Panc1 (cell line): ENCODE results near the gene UTF1. TPM values are rescaled to one million over a fixed set of nuclear protein-coding genes. Genes with fewer than 3 reads are reported as not detected.

Experiments
- ATAC-seq: fragments of 200-7000 bp; cut with Tn5 transposase; 2 replicates; pipeline ENCODE4 v1.9.1; 2020; ENCODE audit warnings: mild to moderate bottlenecking, moderate library complexity
- BruUV-seq: library from RNA; stranded (reverse); fragments of 400-500 nt; replicated peaks from 2 replicates; lab custom pipeline; 2021; lab: Mats Ljungman, UMichigan
- CTCF ChIA-PET: fragments of 300-600 bp; sonication (Branson Sonifier 250); formaldehyde crosslinking; loops from one replicate; lab custom pipeline; 2022; ENCODE audit warnings: antibody characterized with exemption; lab: Charles Lee
- POLR2A ChIA-PET: fragments of 300-600 bp; sonication (Branson Sonifier 250); formaldehyde crosslinking; loops from one replicate; lab custom pipeline; 2022; ENCODE audit warnings: antibody characterized with exemption; lab: Charles Lee
- DNase-seq: peaks from one replicate; pipeline ENCODE4 v3.0.0-alpha.2; 2010; ENCODE audit warnings: low read depth, low spot score
- H3K27ac ChIP-seq: 2 replicates; pipeline ENCODE4 v1.5.1; 2011; ENCODE audit warnings: mild to moderate bottlenecking, low read length, inconsistent platforms
- H3K27me3 ChIP-seq: fragments of 200-500 bp; sonication (Bioruptor generic); 2 replicates; pipeline ENCODE4 v1.6.0; 2014; ENCODE audit warnings: low read length, inconsistent platforms; ENCODE audit not compliant: control insufficient read depth, insufficient read depth
- H3K36me3 ChIP-seq: fragments of 200-500 bp; sonication (Bioruptor generic); 2 replicates; pipeline ENCODE4 v1.5.1; 2014; ENCODE audit warnings: inconsistent platforms, mild to moderate bottlenecking, low read length, moderate library complexity; ENCODE audit not compliant: control insufficient read depth, insufficient read depth
- H3K4me1 ChIP-seq: 2 replicates; pipeline ENCODE4 v1.5.1; 2011; ENCODE audit warnings: inconsistent platforms, mild to moderate bottlenecking, low read length, moderate library complexity; ENCODE audit not compliant: control insufficient read depth, insufficient read depth
- H3K4me3 ChIP-seq, 2 experiments: 2 replicates each; pipeline ENCODE4 v1.5.1; 2011 to 2012; ENCODE audit warnings: low read depth in 2 of 2, low read length in 2 of 2, mild to moderate bottlenecking in 2 of 2, inconsistent platforms in 1 of 2, moderate library complexity in 1 of 2
- H3K9me3 ChIP-seq: fragments of 200-500 bp; sonication (Bioruptor generic); 2 replicates; pipeline ENCODE4 v1.5.1; 2014; ENCODE audit warnings: low read depth, mild to moderate bottlenecking, inconsistent platforms, low read length, moderate library complexity; ENCODE audit not compliant: control insufficient read depth, insufficient read depth
- POLR2AphosphoS5 ChIP-seq: IDR thresholded peaks from 2 replicates; pipeline ENCODE4 v1.6.1; 2012; ENCODE audit warnings: mild to moderate bottlenecking, low read depth, low read length, moderate library complexity
- SIN3A ChIP-seq: IDR thresholded peaks from 2 replicates; pipeline ENCODE4 v1.6.1; 2012; ENCODE audit warnings: low read depth, mild to moderate bottlenecking, low read length, moderate library complexity, borderline replicate concordance; ENCODE audit not compliant: insufficient read depth
- TCF7L2 ChIP-seq: IDR thresholded peaks from 2 replicates; pipeline ENCODE4 v1.6.1; 2011; ENCODE audit warnings: mild to moderate bottlenecking, low read depth, low read length, inconsistent platforms
- in situ Hi-C: cut with HindIII; loops from 2 replicates; pipeline ENCODE4 v1.10.0; 2016; ENCODE audit warnings: low sequenced_read_pairs, low pct_unique_long_range_greater_than_20kb
- intact Hi-C: fragments of 100-400 bp; cut with micrococcal nuclease; formaldehyde crosslinking; loops from one replicate; pipeline ENCODE4 v1.10.0; 2022; ENCODE audit not compliant: unreplicated experiment
- total RNA-seq: library from RNA; stranded (reverse); gene quantifications from one replicate; pipeline ENCODE4 v1.2.1, GENCODE V29; 2021; ENCODE audit not compliant: unreplicated experiment
- TF ChIP-seq, protein P1 (sequence below): fragments of 450-650 bp; IDR thresholded peaks from 2 replicates; pipeline ENCODE4 v1.5.1; 2017; ENCODE audit warnings: mild to moderate bottlenecking
- TF ChIP-seq, protein P2 (sequence below), 2 experiments: IDR thresholded peaks; 2 replicates each; pipeline ENCODE4 v1.6.1; 2011 to 2012; ENCODE audit warnings: low read depth in 2 of 2, control low read depth in 1 of 2, low read length in 1 of 2, mild to moderate bottlenecking in 1 of 2, moderate library complexity in 1 of 2; ENCODE audit not compliant: insufficient read depth in 1 of 2

The UTF1 gene
- total RNA-seq, 1 experiment from 2014 or later, result not detected

DNA sequence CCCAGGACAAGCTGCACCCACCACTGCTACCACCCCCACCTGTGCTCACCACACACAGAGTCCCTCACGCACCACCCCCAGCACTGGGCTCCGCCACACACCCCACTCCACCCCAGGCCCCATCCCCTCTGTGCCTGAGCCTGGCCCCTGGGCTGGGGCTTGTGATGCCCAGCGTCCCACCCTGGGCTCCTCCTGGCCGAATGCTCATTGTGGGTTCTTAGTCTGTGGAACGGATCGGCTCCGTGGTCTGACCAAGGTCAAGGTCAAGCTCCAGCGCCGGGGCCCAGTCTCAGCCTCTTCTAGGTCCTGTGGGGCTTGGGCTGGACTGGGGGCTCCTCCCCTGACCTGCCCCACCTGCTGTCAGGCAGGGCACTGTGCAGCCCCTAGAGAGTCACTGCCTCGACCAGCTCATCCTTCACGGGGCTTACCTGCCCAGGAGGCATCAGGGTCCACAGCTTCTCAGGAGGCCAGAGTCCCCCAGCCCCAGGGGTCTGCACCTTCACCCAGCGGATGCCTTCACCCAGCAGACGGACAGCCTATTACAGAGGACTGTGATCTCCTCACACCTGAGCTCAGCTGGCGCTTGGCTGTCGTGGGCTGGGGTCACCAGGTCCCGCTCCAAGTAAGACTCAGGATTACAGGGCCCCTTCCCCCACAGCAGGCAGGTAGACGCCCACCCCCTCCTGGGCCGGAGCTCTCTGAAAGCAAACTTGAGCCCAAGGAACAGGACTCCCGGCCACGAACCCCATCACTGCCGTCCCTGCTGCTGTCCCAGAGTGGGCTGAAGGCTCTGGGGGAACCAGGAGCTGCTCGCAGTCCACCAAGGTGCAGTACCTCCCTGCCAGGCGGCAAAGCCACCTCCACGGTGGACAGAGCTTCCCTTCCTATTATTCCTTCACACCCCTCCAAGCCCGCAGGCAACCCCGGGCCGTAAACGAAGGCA lies 15.3 kb upstream of the UTF1 start:
- in situ Hi-C loops (no loop called here), intact Hi-C loops (no loop called here)
- no peak overlapping the region for H3K27ac ChIP-seq
- TF ChIP-seq POLR2AphosphoS5 (no peak), SIN3A (no peak), TCF7L2 (no peak)
- H3K9me3 ChIP-seq, result no peaks in the 10 kb centered on the region
- CTCF ChIA-PET, result no interaction called here
- H3K27me3 ChIP-seq, result no peaks in the 10 kb centered on the region
- H3K4me1 ChIP-seq, result no peaks in the 10 kb centered on the region
- BruUV-seq, result no TSS peak
- DNase-seq, result no peak
- POLR2A ChIA-PET, result no interaction called here
- H3K4me3 ChIP-seq, result no peak overlapping the region
- H3K36me3 ChIP-seq, result no peaks in the 10 kb centered on the region
- ATAC-seq, result no peak

DNA sequence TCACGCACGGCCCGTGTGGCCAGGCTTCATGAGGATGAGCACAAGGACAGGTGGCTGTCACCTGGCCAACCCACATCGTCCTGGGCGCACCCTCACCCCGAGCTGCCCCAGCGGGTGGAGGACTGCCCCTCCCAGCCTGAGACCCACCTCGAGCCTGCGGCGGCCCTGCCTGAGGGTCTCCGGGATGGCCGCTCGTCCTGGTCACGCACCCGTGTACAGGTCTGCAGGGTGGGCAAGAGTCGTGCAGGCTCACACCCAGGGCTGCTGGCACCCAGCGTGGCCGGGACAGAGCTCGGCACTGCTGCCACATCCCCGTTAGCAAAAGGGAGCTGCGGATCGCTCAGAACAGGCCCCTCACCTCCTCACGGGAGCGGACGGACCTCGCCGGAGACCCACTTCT lies 14.4 kb upstream of the UTF1 start:
- no peaks in the 10 kb centered on the region for H3K4me1 ChIP-seq
- no peaks in the 10 kb centered on the region for H3K36me3 ChIP-seq
- ATAC-seq, result no peak

More for the DNA sequence above, 14.4 kb upstream of the UTF1 start:
- DNase-seq, result no peak
- Histone ChIP-seq H3K27me3 (no peaks in the 10 kb centered on the region), H3K27ac (no peak overlapping the region), H3K9me3 (no peaks in the 10 kb centered on the region), H3K4me3 (no peak overlapping the region)
- intact Hi-C loops (no loop called here), in situ Hi-C loops (no loop called here)
- no peak for TF ChIP-seq TCF7L2
- TF ChIP-seq POLR2AphosphoS5, result no peak
- TF ChIP-seq, protein P1, sequence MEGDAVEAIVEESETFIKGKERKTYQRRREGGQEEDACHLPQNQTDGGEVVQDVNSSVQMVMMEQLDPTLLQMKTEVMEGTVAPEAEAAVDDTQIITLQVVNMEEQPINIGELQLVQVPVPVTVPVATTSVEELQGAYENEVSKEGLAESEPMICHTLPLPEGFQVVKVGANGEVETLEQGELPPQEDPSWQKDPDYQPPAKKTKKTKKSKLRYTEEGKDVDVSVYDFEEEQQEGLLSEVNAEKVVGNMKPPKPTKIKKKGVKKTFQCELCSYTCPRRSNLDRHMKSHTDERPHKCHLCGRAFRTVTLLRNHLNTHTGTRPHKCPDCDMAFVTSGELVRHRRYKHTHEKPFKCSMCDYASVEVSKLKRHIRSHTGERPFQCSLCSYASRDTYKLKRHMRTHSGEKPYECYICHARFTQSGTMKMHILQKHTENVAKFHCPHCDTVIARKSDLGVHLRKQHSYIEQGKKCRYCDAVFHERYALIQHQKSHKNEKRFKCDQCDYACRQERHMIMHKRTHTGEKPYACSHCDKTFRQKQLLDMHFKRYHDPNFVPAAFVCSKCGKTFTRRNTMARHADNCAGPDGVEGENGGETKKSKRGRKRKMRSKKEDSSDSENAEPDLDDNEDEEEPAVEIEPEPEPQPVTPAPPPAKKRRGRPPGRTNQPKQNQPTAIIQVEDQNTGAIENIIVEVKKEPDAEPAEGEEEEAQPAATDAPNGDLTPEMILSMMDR, result no peak
- TF ChIP-seq SIN3A, result no peak
- TF ChIP-seq, protein P2, sequence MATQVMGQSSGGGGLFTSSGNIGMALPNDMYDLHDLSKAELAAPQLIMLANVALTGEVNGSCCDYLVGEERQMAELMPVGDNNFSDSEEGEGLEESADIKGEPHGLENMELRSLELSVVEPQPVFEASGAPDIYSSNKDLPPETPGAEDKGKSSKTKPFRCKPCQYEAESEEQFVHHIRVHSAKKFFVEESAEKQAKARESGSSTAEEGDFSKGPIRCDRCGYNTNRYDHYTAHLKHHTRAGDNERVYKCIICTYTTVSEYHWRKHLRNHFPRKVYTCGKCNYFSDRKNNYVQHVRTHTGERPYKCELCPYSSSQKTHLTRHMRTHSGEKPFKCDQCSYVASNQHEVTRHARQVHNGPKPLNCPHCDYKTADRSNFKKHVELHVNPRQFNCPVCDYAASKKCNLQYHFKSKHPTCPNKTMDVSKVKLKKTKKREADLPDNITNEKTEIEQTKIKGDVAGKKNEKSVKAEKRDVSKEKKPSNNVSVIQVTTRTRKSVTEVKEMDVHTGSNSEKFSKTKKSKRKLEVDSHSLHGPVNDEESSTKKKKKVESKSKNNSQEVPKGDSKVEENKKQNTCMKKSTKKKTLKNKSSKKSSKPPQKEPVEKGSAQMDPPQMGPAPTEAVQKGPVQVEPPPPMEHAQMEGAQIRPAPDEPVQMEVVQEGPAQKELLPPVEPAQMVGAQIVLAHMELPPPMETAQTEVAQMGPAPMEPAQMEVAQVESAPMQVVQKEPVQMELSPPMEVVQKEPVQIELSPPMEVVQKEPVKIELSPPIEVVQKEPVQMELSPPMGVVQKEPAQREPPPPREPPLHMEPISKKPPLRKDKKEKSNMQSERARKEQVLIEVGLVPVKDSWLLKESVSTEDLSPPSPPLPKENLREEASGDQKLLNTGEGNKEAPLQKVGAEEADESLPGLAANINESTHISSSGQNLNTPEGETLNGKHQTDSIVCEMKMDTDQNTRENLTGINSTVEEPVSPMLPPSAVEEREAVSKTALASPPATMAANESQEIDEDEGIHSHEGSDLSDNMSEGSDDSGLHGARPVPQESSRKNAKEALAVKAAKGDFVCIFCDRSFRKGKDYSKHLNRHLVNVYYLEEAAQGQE (IDR thresholded peaks at IDR 0.05; ENCODE audit: insufficient read depth in 1 of 2, low read depth in 2 of 2, low read length in 1 of 2), result no peak
- ChIA-PET POLR2A (no interaction called here), CTCF (no interaction called here)
- BruUV-seq, result no TSS peak
